ENCODE measurements around the gene RSPO3.

DNA sequence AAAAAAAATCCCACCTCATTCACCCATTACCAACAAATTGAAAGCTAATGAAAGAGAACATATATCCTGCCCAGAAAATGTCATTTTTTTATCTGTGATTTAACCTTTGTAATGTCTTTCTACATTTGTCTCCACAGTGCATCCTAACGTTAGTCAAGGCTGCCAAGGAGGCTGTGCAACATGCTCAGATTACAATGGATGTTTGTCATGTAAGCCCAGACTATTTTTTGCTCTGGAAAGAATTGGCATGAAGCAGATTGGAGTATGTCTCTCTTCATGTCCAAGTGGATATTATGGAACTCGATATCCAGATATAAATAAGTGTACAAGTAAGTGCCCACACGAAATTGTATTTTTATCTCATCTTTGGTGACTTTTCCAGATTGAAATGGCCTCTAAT lies 30.0 kb downstream of the RSPO3 start:
- TF ChIP-seq ZBTB33 (IDR thresholded peaks at IDR 0.05): no peak
- TF ChIP-seq, protein P1, sequence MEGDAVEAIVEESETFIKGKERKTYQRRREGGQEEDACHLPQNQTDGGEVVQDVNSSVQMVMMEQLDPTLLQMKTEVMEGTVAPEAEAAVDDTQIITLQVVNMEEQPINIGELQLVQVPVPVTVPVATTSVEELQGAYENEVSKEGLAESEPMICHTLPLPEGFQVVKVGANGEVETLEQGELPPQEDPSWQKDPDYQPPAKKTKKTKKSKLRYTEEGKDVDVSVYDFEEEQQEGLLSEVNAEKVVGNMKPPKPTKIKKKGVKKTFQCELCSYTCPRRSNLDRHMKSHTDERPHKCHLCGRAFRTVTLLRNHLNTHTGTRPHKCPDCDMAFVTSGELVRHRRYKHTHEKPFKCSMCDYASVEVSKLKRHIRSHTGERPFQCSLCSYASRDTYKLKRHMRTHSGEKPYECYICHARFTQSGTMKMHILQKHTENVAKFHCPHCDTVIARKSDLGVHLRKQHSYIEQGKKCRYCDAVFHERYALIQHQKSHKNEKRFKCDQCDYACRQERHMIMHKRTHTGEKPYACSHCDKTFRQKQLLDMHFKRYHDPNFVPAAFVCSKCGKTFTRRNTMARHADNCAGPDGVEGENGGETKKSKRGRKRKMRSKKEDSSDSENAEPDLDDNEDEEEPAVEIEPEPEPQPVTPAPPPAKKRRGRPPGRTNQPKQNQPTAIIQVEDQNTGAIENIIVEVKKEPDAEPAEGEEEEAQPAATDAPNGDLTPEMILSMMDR (IDR thresholded peaks at IDR 0.05; ENCODE audit: low read depth, low read length, missing input control): no peak
- TF ChIP-seq, protein P2, sequence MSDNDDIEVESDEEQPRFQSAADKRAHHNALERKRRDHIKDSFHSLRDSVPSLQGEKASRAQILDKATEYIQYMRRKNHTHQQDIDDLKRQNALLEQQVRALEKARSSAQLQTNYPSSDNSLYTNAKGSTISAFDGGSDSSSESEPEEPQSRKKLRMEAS (IDR thresholded peaks at IDR 0.05): no peak
- no peak for TF ChIP-seq EGR1 (IDR thresholded peaks at IDR 0.05; ENCODE audit: low read depth in 2 of 2)
- TF ChIP-seq TAF1 (conservative IDR thresholded peaks at IDR 0.05): no peak
- no peak for TF ChIP-seq YY1 (IDR thresholded peaks at IDR 0.05)
- TF ChIP-seq, protein P3, sequence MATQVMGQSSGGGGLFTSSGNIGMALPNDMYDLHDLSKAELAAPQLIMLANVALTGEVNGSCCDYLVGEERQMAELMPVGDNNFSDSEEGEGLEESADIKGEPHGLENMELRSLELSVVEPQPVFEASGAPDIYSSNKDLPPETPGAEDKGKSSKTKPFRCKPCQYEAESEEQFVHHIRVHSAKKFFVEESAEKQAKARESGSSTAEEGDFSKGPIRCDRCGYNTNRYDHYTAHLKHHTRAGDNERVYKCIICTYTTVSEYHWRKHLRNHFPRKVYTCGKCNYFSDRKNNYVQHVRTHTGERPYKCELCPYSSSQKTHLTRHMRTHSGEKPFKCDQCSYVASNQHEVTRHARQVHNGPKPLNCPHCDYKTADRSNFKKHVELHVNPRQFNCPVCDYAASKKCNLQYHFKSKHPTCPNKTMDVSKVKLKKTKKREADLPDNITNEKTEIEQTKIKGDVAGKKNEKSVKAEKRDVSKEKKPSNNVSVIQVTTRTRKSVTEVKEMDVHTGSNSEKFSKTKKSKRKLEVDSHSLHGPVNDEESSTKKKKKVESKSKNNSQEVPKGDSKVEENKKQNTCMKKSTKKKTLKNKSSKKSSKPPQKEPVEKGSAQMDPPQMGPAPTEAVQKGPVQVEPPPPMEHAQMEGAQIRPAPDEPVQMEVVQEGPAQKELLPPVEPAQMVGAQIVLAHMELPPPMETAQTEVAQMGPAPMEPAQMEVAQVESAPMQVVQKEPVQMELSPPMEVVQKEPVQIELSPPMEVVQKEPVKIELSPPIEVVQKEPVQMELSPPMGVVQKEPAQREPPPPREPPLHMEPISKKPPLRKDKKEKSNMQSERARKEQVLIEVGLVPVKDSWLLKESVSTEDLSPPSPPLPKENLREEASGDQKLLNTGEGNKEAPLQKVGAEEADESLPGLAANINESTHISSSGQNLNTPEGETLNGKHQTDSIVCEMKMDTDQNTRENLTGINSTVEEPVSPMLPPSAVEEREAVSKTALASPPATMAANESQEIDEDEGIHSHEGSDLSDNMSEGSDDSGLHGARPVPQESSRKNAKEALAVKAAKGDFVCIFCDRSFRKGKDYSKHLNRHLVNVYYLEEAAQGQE (IDR thresholded peaks at IDR 0.05): no peak
- no peak for TF ChIP-seq JUND (IDR thresholded peaks at IDR 0.05)
- TF ChIP-seq, protein P4, sequence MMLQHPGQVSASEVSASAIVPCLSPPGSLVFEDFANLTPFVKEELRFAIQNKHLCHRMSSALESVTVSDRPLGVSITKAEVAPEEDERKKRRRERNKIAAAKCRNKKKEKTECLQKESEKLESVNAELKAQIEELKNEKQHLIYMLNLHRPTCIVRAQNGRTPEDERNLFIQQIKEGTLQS (IDR thresholded peaks at IDR 0.05): no peak
- TF ChIP-seq RXRA (IDR thresholded peaks at IDR 0.05): no peak
- no peak for TF ChIP-seq FOXA1 (IDR thresholded peaks at IDR 0.05)
